ENCODE measurements around the gene DCLK3. TPM values are rescaled to one million over a fixed set of nuclear protein-coding genes. Genes with fewer than 3 reads are reported as not detected.

Gene DCLK3
- total RNA-seq, 1 experiment from 2014 or later: 0.55 TPM

DNA sequence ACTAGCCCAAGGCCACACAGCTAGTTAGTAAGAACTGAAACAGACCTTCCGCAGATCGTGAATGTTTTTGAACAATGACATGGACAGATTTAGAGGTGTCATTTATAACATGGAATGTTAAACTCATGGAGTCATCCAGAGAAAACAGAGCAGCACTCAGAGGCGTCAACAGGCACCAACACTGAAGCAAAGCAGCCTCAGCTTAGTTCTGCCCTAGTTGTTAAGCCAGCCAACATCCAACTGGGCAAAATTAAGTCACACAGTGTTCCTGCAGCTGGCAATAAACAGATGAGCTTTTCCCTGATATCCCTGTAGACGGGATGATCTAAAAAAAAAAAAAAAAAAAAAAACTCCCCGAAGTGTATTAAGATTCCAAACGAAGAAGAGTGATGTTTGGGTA lies 13.6 kb downstream of the DCLK3 start:
- CTCF ChIA-PET: interaction anchor here (0.7 kb wide), 2 partner anchors 18 to 208 kb away, joined by 3 read pairs; no protein-coding TSS in a partner anchor

More for the DNA sequence above, 13.6 kb downstream of the DCLK3 start:
- POLR2A ChIA-PET: no interaction called here
- Mint-ChIP-seq H3K36me3 (no peaks in the 10 kb centered on the region), H3K27ac (no peak overlapping the region), H3K9me3 (peaks cover 4% of the 10 kb centered on the region; the same call in 1 of the 2 replicates), H3K4me1 (peaks cover 15% of the 10 kb centered on the region), H3K27me3 (ENCODE audit: low read depth) (no peaks in the 10 kb centered on the region; the same call in 1 of the 2 replicates), H3K4me3 (no peak overlapping the region)
- DNase-seq (ENCODE audit: low spot score): no peak
- TF ChIP-seq, protein P1, sequence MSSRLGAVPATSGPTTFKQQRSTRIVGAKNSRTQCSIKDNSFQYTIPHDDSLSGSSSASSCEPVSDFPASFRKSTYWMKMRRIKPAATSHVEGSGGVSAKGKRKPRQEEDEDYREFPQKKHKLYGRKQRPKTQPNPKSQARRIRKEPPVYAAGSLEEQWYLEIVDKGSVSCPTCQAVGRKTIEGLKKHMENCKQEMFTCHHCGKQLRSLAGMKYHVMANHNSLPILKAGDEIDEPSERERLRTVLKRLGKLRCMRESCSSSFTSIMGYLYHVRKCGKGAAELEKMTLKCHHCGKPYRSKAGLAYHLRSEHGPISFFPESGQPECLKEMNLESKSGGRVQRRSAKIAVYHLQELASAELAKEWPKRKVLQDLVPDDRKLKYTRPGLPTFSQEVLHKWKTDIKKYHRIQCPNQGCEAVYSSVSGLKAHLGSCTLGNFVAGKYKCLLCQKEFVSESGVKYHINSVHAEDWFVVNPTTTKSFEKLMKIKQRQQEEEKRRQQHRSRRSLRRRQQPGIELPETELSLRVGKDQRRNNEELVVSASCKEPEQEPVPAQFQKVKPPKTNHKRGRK (CRISPR knock-in tag; IDR thresholded peaks at IDR 0.05; ENCODE audit: borderline replicate concordance): no peak
- TF ChIP-seq FOXP1 (CRISPR knock-in tag; IDR thresholded peaks at IDR 0.05; ENCODE audit: borderline replicate concordance) (no peak), TCF7 (CRISPR knock-in tag; IDR thresholded peaks at IDR 0.05; ENCODE audit: low read depth) (no peak), TEAD1 (CRISPR knock-in tag; IDR thresholded peaks at IDR 0.05) (no peak), ETV6 (CRISPR knock-in tag; IDR thresholded peaks at IDR 0.05) (no peak), PRRX2 (CRISPR knock-in tag; IDR thresholded peaks at IDR 0.05) (no peak), ZNF263 (CRISPR knock-in tag; IDR thresholded peaks at IDR 0.05; ENCODE audit: low read depth) (no peak), NR3C1 (CRISPR knock-in tag; conservative IDR thresholded peaks at IDR 0.05; ENCODE audit: low read depth) (no peak), ZNF671 (CRISPR knock-in tag; IDR thresholded peaks at IDR 0.05) (no peak), SMAD3 (CRISPR knock-in tag; IDR thresholded peaks at IDR 0.05; ENCODE audit: borderline replicate concordance) (no peak), ZNF396 (CRISPR knock-in tag; IDR thresholded peaks at IDR 0.05; ENCODE audit: borderline replicate concordance) (no peak), ZNF317 (CRISPR knock-in tag; IDR thresholded peaks at IDR 0.05; ENCODE audit: borderline replicate concordance, low read depth) (no peak)
- TF ChIP-seq, protein P2, sequence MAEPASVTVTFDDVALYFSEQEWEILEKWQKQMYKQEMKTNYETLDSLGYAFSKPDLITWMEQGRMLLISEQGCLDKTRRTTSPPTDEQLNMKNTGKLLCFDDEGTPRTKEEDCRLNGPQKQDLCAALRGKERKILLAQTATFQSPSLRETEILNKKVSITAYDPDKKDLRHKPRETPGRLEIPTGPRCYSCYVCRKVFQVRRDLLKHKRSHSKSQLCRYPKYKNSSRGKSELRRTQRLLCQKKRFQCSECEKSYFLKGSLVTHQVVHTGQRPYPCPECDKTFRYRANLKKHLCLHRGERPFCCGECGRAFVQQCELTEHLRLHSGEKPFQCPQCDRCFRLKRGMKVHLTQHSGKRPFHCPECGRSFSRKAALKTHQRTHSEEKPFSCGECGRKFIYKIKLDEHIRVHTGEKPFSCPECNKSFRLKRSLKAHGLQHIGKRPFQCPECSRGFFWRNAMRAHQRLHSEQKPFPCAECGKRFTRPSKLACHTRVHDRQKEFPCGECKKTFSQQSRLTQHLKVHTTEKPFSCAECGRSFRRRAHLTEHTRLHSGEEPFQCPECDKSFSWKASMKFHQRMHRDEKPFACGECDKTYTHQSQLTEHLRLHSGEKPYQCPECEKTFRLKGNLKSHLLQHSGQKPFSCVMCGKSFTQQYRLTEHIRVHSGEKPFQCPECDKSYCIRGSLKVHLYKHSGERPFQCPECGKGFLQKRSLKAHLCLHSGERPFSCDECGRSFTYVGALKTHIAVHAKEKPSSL (CRISPR knock-in tag; conservative IDR thresholded peaks at IDR 0.05): no peak
- TF ChIP-seq, protein P3, sequence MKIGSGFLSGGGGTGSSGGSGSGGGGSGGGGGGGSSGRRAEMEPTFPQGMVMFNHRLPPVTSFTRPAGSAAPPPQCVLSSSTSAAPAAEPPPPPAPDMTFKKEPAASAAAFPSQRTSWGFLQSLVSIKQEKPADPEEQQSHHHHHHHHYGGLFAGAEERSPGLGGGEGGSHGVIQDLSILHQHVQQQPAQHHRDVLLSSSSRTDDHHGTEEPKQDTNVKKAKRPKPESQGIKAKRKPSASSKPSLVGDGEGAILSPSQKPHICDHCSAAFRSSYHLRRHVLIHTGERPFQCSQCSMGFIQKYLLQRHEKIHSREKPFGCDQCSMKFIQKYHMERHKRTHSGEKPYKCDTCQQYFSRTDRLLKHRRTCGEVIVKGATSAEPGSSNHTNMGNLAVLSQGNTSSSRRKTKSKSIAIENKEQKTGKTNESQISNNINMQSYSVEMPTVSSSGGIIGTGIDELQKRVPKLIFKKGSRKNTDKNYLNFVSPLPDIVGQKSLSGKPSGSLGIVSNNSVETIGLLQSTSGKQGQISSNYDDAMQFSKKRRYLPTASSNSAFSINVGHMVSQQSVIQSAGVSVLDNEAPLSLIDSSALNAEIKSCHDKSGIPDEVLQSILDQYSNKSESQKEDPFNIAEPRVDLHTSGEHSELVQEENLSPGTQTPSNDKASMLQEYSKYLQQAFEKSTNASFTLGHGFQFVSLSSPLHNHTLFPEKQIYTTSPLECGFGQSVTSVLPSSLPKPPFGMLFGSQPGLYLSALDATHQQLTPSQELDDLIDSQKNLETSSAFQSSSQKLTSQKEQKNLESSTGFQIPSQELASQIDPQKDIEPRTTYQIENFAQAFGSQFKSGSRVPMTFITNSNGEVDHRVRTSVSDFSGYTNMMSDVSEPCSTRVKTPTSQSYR (CRISPR knock-in tag; IDR thresholded peaks at IDR 0.05): no peak
- TF ChIP-seq, protein P4, sequence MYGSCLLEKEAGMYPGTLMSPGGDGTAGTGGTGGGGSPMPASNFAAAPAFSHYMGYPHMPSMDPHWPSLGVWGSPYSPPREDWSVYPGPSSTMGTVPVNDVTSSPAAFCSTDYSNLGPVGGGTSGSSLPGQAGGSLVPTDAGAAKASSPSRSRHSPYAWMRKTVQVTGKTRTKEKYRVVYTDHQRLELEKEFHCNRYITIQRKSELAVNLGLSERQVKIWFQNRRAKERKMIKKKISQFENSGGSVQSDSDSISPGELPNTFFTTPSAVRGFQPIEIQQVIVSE (CRISPR knock-in tag; IDR thresholded peaks at IDR 0.05; ENCODE audit: borderline replicate concordance): no peak
- TF ChIP-seq, protein P5, sequence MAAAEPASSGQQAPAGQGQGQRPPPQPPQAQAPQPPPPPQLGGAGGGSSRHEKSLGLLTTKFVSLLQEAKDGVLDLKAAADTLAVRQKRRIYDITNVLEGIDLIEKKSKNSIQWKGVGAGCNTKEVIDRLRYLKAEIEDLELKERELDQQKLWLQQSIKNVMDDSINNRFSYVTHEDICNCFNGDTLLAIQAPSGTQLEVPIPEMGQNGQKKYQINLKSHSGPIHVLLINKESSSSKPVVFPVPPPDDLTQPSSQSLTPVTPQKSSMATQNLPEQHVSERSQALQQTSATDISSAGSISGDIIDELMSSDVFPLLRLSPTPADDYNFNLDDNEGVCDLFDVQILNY (CRISPR knock-in tag; IDR thresholded peaks at IDR 0.05): no peak
- TF ChIP-seq, protein P6, sequence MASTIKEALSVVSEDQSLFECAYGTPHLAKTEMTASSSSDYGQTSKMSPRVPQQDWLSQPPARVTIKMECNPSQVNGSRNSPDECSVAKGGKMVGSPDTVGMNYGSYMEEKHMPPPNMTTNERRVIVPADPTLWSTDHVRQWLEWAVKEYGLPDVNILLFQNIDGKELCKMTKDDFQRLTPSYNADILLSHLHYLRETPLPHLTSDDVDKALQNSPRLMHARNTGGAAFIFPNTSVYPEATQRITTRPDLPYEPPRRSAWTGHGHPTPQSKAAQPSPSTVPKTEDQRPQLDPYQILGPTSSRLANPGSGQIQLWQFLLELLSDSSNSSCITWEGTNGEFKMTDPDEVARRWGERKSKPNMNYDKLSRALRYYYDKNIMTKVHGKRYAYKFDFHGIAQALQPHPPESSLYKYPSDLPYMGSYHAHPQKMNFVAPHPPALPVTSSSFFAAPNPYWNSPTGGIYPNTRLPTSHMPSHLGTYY (CRISPR knock-in tag; IDR thresholded peaks at IDR 0.05): no peak
- TF ChIP-seq, protein P7, sequence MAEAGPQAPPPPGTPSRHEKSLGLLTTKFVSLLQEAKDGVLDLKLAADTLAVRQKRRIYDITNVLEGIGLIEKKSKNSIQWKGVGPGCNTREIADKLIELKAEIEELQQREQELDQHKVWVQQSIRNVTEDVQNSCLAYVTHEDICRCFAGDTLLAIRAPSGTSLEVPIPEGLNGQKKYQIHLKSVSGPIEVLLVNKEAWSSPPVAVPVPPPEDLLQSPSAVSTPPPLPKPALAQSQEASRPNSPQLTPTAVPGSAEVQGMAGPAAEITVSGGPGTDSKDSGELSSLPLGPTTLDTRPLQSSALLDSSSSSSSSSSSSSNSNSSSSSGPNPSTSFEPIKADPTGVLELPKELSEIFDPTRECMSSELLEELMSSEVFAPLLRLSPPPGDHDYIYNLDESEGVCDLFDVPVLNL (CRISPR knock-in tag; IDR thresholded peaks at IDR 0.05; ENCODE audit: borderline replicate concordance, low read depth): no peak
- TF ChIP-seq, protein P8, sequence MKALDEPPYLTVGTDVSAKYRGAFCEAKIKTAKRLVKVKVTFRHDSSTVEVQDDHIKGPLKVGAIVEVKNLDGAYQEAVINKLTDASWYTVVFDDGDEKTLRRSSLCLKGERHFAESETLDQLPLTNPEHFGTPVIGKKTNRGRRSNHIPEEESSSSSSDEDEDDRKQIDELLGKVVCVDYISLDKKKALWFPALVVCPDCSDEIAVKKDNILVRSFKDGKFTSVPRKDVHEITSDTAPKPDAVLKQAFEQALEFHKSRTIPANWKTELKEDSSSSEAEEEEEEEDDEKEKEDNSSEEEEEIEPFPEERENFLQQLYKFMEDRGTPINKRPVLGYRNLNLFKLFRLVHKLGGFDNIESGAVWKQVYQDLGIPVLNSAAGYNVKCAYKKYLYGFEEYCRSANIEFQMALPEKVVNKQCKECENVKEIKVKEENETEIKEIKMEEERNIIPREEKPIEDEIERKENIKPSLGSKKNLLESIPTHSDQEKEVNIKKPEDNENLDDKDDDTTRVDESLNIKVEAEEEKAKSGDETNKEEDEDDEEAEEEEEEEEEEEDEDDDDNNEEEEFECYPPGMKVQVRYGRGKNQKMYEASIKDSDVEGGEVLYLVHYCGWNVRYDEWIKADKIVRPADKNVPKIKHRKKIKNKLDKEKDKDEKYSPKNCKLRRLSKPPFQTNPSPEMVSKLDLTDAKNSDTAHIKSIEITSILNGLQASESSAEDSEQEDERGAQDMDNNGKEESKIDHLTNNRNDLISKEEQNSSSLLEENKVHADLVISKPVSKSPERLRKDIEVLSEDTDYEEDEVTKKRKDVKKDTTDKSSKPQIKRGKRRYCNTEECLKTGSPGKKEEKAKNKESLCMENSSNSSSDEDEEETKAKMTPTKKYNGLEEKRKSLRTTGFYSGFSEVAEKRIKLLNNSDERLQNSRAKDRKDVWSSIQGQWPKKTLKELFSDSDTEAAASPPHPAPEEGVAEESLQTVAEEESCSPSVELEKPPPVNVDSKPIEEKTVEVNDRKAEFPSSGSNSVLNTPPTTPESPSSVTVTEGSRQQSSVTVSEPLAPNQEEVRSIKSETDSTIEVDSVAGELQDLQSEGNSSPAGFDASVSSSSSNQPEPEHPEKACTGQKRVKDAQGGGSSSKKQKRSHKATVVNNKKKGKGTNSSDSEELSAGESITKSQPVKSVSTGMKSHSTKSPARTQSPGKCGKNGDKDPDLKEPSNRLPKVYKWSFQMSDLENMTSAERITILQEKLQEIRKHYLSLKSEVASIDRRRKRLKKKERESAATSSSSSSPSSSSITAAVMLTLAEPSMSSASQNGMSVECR (CRISPR knock-in tag; IDR thresholded peaks at IDR 0.05; ENCODE audit: borderline replicate concordance): no peak
- TF ChIP-seq, protein P9, sequence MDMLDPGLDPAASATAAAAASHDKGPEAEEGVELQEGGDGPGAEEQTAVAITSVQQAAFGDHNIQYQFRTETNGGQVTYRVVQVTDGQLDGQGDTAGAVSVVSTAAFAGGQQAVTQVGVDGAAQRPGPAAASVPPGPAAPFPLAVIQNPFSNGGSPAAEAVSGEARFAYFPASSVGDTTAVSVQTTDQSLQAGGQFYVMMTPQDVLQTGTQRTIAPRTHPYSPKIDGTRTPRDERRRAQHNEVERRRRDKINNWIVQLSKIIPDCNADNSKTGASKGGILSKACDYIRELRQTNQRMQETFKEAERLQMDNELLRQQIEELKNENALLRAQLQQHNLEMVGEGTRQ (CRISPR knock-in tag; IDR thresholded peaks at IDR 0.05): no peak
- no peak for ATAC-seq

All from WTC11 (cell line).